ENCODE measurements around the gene UHRF1. TPM values are rescaled to one million over a fixed set of nuclear protein-coding genes. Genes with fewer than 3 reads are reported as not detected.
"Not testable (repeated sequence)": the region's sequence is repeated elsewhere in the genome, so short reads cannot be mapped to it uniquely, and the experiment has no call there.

Gene UHRF1
- 26.9 and 35.8 TPM in 2 replicates for total RNA-seq (2014; rRNA removed; shearing (Covaris generic))

- no peak for DNase-seq (ENCODE audit: low spot score)
Observed at GRCh38 chr19:4909156-4909896, at the start of gene UHRF1. TSS of gene UHRF1 (plus strand) at chr19:4909501. CDS start at chr19:4910886, 1,385 bp downstream.

- DNase-seq (ENCODE audit: low spot score): no peak
Observed at GRCh38 chr19:4859697-4860096, 49.6 kb upstream of the UHRF1 start.

GRCh38 chr19:4861147-4861546, 48.2 kb upstream of the UHRF1 start:
- no peak for DNase-seq (ENCODE audit: low spot score)

GRCh38 chr19:4866595-4867424, 42.5 kb upstream of the UHRF1 start:
- peak; percentile 38 for DNase-seq (ENCODE audit: low spot score)

GRCh38 chr19:4867534-4868285, 41.6 kb upstream of the UHRF1 start, which contains the start of gene PLIN3:
TSS of gene PLIN3 (minus strand) at chr19:4867667. CDS start at chr19:4861394, 6,273 bp downstream.
- DNase-seq (ENCODE audit: low spot score): peak; percentile 87

GRCh38 chr19:4868286-4868834, 40.9 kb upstream of the UHRF1 start:
- DNase-seq (ENCODE audit: low spot score): no peak

- DNase-seq (ENCODE audit: low spot score): peak; percentile 91
Observed at GRCh38 chr19:4870025-4870700, 39.1 kb upstream of the UHRF1 start.

GRCh38 chr19:4871711-4872110, 37.6 kb upstream of the UHRF1 start:
- no peak for DNase-seq (ENCODE audit: low spot score)

- DNase-seq (ENCODE audit: low spot score): no peak
Observed at GRCh38 chr19:4873930-4874329, 35.4 kb upstream of the UHRF1 start.

- DNase-seq (ENCODE audit: low spot score): no peak
Observed at GRCh38 chr19:4877753-4878490, 31.4 kb upstream of the UHRF1 start.

GRCh38 chr19:4878491-4878968, 30.8 kb upstream of the UHRF1 start:
- DNase-seq (ENCODE audit: low spot score): no peak

- DNase-seq (ENCODE audit: low spot score): no peak
Observed at GRCh38 chr19:4879041-4879440, 30.3 kb upstream of the UHRF1 start.

- DNase-seq (ENCODE audit: low spot score): not testable (repeated sequence)
Observed at GRCh38 chr19:4882874-4883273, 26.4 kb upstream of the UHRF1 start.

GRCh38 chr19:4884993-4885392, 24.3 kb upstream of the UHRF1 start:
- not testable (repeated sequence) for DNase-seq (ENCODE audit: low spot score)

GRCh38 chr19:4887803-4888202, 21.5 kb upstream of the UHRF1 start:
- not testable (repeated sequence) for DNase-seq (ENCODE audit: low spot score)

- DNase-seq (ENCODE audit: low spot score): no peak
Observed at GRCh38 chr19:4889034-4889815, 20.1 kb upstream of the UHRF1 start.

- no peak for DNase-seq (ENCODE audit: low spot score)
Observed at GRCh38 chr19:4891066-4891465, 18.2 kb upstream of the UHRF1 start.

GRCh38 chr19:4892962-4893361, 16.3 kb upstream of the UHRF1 start:
- not testable (repeated sequence) for DNase-seq (ENCODE audit: low spot score)

- no peak for DNase-seq (ENCODE audit: low spot score)
Observed at GRCh38 chr19:4896372-4896771, 12.9 kb upstream of the UHRF1 start.
